Esophagus squamous epithelium (tissue), 4 donors: ENCODE results near the gene TBC1D5.

ENCODE experiments used
- CTCF ChIP-seq, 6 experiments: fragments of 450-650 bp in 4 of 6; fragments of 200-600 bp in 2 of 6; sonication (generic) in 2 of 6; IDR thresholded peaks; one replicate each; pipeline ENCODE4 v1.5.1; 2016 to 2019; ENCODE audit warnings: antibody characterized with exemption in 6 of 6, mild to moderate bottlenecking in 4 of 6, moderate library complexity in 4 of 6
- POLR2A ChIP-seq, 4 donors: fragments of 450-650 bp; IDR thresholded peaks; one replicate each; pipeline ENCODE4 v1.6.1; 2017; ENCODE audit warnings: antibody characterized with exemption in 4 of 4, mild to moderate bottlenecking in 4 of 4, moderate library complexity in 3 of 4

- TF ChIP-seq CTCF (IDR thresholded peaks at IDR 0.05) (no peak), POLR2A (IDR thresholded peaks at IDR 0.05) (no peak)
These were observed 455.3 kb downstream of the TBC1D5 start for GRCh38 chr3:17287006-17287689.
